HEK293 (cell line): ENCODE measurements around the gene LCNL1.
A peak's percentile ranks its signal among the peaks of the same experiment; 100 is the strongest.

Source experiments
- CTCF ChIA-PET: fragments of 350-600 bp; formaldehyde crosslinking; extraction: SDS; loops from one replicate; lab custom pipeline; 2021; ENCODE audit warnings: antibody characterized with exemption; lab: Yijun Ruan, JAX
- POLR2A ChIA-PET: fragments of 300-600 bp; formaldehyde crosslinking; extraction: SDS; loops from one replicate; lab custom pipeline; 2020; ENCODE audit warnings: antibody characterized with exemption, inconsistent platforms; lab: Yijun Ruan, JAX
- H3K27ac ChIP-seq: fragments of 200-500 bp; sonication (Bioruptor generic); 2 replicates; pipeline ENCODE4 v1.5.1; 2014; ENCODE audit warnings: low read depth, low read length, control low read depth, inconsistent platforms; ENCODE audit errors: extremely low read depth
- H3K36me3 ChIP-seq, 2 experiments: fragments of 200-500 bp in 1 of 2; sonication (Bioruptor generic) in 1 of 2; 1 replicate in 1 of 2; 2 replicates in 1 of 2; pipeline ENCODE4 v1.5.1; 2014 to 2017; ENCODE audit warnings: inconsistent platforms in 2 of 2, low read length in 2 of 2; ENCODE audit not compliant: control insufficient read depth in 2 of 2, insufficient read depth in 1 of 2
- H3K4me1 ChIP-seq: fragments of 200-500 bp; sonication (Bioruptor generic); 2 replicates; pipeline ENCODE4 v1.5.1; 2014; ENCODE audit warnings: mild to moderate bottlenecking, low read length, inconsistent platforms; ENCODE audit not compliant: control insufficient read depth, insufficient read depth
- H3K4me3 ChIP-seq: 2 replicates; pipeline ENCODE4 v1.5.1; 2011; ENCODE audit warnings: low read depth, mild to moderate bottlenecking, control low read depth, low read length, moderate library complexity
- H3K9me3 ChIP-seq: fragments of 200-500 bp; sonication (Bioruptor generic); 2 replicates; pipeline ENCODE4 v1.5.1; 2014; ENCODE audit warnings: low read depth, low read length, inconsistent platforms; ENCODE audit not compliant: control insufficient read depth, insufficient read depth
- BCL11A ChIP-seq: fragments of 450-650 bp; formaldehyde crosslinking; IDR thresholded peaks from 2 replicates; pipeline ENCODE4 v1.5.1; 2016; ENCODE audit warnings: low read depth, missing biosample characterization, missing genetic modification characterization
- KLF1 ChIP-seq: fragments of 450-650 bp; formaldehyde crosslinking; IDR thresholded peaks from 2 replicates; pipeline ENCODE4 v1.5.1; 2016; ENCODE audit warnings: missing biosample characterization, missing genetic modification characterization
- KLF8 ChIP-seq: fragments of 450-650 bp; formaldehyde crosslinking; IDR thresholded peaks from 2 replicates; pipeline ENCODE4 v1.5.1; 2016; ENCODE audit warnings: missing biosample characterization, missing genetic modification characterization
- SETDB1 ChIP-seq: IDR thresholded peaks from one replicate; pipeline ENCODE4 v1.6.1; 2017; ENCODE audit warnings: mild to moderate bottlenecking, low read length, moderate library complexity, mixed read lengths; ENCODE audit not compliant: insufficient read length
- ZBTB20 ChIP-seq: fragments of 450-650 bp; formaldehyde crosslinking; IDR thresholded peaks from 2 replicates; pipeline ENCODE4 v1.5.1; 2016; ENCODE audit warnings: missing biosample characterization, missing genetic modification characterization
- ZBTB21 ChIP-seq: fragments of 450-650 bp; formaldehyde crosslinking; IDR thresholded peaks from 2 replicates; pipeline ENCODE4 v1.5.1; 2017; ENCODE audit warnings: missing biosample characterization, missing genetic modification characterization
- ZEB2 ChIP-seq: fragments of 450-650 bp; formaldehyde crosslinking; IDR thresholded peaks from 2 replicates; pipeline ENCODE4 v1.5.1; 2016; ENCODE audit warnings: missing biosample characterization, missing genetic modification characterization
- ZNF19 ChIP-seq: fragments of 450-650 bp; formaldehyde crosslinking; IDR thresholded peaks from 2 replicates; pipeline ENCODE4; 2016; ENCODE audit warnings: missing biosample characterization, missing genetic modification characterization, low read depth
- ZNF239 ChIP-seq: fragments of 450-650 bp; formaldehyde crosslinking; IDR thresholded peaks from 2 replicates; pipeline ENCODE4 v1.5.1; 2016; ENCODE audit warnings: missing biosample characterization, missing genetic modification characterization
- ZNF24 ChIP-seq: fragments of 450-650 bp; formaldehyde crosslinking; IDR thresholded peaks from 2 replicates; pipeline ENCODE4 v1.5.1; 2016; ENCODE audit warnings: missing biosample characterization, missing genetic modification characterization
- ZNF266 ChIP-seq: fragments of 450-650 bp; formaldehyde crosslinking; IDR thresholded peaks from 2 replicates; pipeline ENCODE4 v1.5.1; 2016; ENCODE audit warnings: missing biosample characterization, missing genetic modification characterization, low read depth
- ZNF335 ChIP-seq: fragments of 450-650 bp; formaldehyde crosslinking; conservative IDR thresholded peaks from 2 replicates; pipeline ENCODE4 v1.5.1; 2016; ENCODE audit warnings: missing biosample characterization, missing genetic modification characterization
- ZNF350 ChIP-seq: fragments of 450-650 bp; formaldehyde crosslinking; IDR thresholded peaks from 2 replicates; pipeline ENCODE4 v1.5.0; 2017; ENCODE audit warnings: missing biosample characterization, mild to moderate bottlenecking, missing genetic modification characterization
- ZNF423 ChIP-seq: fragments of 450-650 bp; formaldehyde crosslinking; IDR thresholded peaks from 2 replicates; pipeline ENCODE4 v1.5.1; 2016; ENCODE audit warnings: missing biosample characterization, missing genetic modification characterization
- ZNF433 ChIP-seq: fragments of 450-650 bp; formaldehyde crosslinking; IDR thresholded peaks from 2 replicates; pipeline ENCODE4 v1.5.1; 2016; ENCODE audit warnings: missing biosample characterization, missing genetic modification characterization, low read depth
- ZNF514 ChIP-seq: fragments of 450-650 bp; formaldehyde crosslinking; IDR thresholded peaks from 2 replicates; pipeline ENCODE4 v1.5.1; 2016; ENCODE audit warnings: missing biosample characterization, missing genetic modification characterization
- ZNF530 ChIP-seq: fragments of 450-650 bp; formaldehyde crosslinking; IDR thresholded peaks from 2 replicates; pipeline ENCODE4 v1.5.1; 2016; ENCODE audit warnings: low read depth, missing biosample characterization, missing genetic modification characterization
- ZNF544 ChIP-seq: fragments of 450-650 bp; formaldehyde crosslinking; IDR thresholded peaks from 2 replicates; pipeline ENCODE4 v1.5.0; 2017; ENCODE audit warnings: missing biosample characterization, missing genetic modification characterization
- ZNF571 ChIP-seq: fragments of 450-650 bp; formaldehyde crosslinking; IDR thresholded peaks from 2 replicates; pipeline ENCODE4 v1.5.0; 2017; ENCODE audit warnings: missing biosample characterization, missing genetic modification characterization
- ZNF600 ChIP-seq: fragments of 450-650 bp; formaldehyde crosslinking; IDR thresholded peaks from 2 replicates; pipeline ENCODE4 v1.5.1; 2016; ENCODE audit warnings: missing biosample characterization, missing genetic modification characterization
- ZNF76 ChIP-seq: fragments of 450-650 bp; formaldehyde crosslinking; IDR thresholded peaks from 2 replicates; pipeline ENCODE4; 2016; ENCODE audit warnings: low read depth, missing biosample characterization, missing genetic modification characterization, borderline replicate concordance
- ZNF785 ChIP-seq: fragments of 450-650 bp; formaldehyde crosslinking; IDR thresholded peaks from 2 replicates; pipeline ENCODE4 v1.5.1; 2016; ENCODE audit warnings: missing biosample characterization, missing genetic modification characterization
- TF ChIP-seq, protein P1 (sequence below): fragments of 450-650 bp; formaldehyde crosslinking; IDR thresholded peaks from 2 replicates; pipeline ENCODE4 v1.5.1; 2017; ENCODE audit warnings: missing biosample characterization, missing genetic modification characterization
- TF ChIP-seq, protein P2 (sequence below): IDR thresholded peaks from 2 replicates; pipeline ENCODE4 v1.6.1; 2011; ENCODE audit warnings: mild to moderate bottlenecking, low read depth, low read length, borderline replicate concordance
- TF ChIP-seq, protein P3 (sequence below): fragments of 450-650 bp; formaldehyde crosslinking; IDR thresholded peaks from 2 replicates; pipeline ENCODE4 v1.5.1; 2016; ENCODE audit warnings: missing biosample characterization, missing genetic modification characterization

Gene LCNL1

DNA sequence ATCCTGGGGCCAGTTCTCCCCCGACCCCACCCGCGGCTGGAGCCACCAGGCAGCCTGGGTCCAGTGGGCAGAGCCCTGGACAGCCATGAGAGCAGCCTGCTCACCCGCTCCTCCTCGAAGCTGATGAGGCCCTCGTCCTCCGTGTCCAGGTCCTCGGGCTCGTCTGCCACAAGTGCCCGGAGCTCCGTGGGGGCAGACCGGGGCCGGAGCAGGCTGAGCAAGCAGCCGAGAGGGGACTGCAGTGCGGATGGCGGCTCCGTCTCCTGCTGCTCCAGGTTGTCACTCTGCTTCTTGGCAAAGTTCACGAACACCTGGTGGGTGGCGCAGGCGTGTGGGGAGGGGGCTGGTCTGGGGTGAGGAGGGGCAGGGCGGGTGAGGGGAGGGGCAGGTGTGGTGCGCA lies 25.5 kb downstream of the LCNL1 start (continued):
- TF ChIP-seq, protein P1, sequence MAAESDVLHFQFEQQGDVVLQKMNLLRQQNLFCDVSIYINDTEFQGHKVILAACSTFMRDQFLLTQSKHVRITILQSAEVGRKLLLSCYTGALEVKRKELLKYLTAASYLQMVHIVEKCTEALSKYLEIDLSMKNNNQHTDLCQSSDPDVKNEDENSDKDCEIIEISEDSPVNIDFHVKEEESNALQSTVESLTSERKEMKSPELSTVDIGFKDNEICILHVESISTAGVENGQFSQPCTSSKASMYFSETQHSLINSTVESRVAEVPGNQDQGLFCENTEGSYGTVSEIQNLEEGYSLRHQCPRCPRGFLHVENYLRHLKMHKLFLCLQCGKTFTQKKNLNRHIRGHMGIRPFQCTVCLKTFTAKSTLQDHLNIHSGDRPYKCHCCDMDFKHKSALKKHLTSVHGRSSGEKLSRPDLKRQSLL: peak; percentile 66; the same call in 1 of the 2 replicates
- TF ChIP-seq ZBTB21 (tag by site-specific recombination) (no peak), ZNF76 (tag by site-specific recombination) (no peak), ZNF19 (tag by site-specific recombination) (no peak), BCL11A (peak; percentile 17; the same call in 1 of the 2 replicates)

DNA sequence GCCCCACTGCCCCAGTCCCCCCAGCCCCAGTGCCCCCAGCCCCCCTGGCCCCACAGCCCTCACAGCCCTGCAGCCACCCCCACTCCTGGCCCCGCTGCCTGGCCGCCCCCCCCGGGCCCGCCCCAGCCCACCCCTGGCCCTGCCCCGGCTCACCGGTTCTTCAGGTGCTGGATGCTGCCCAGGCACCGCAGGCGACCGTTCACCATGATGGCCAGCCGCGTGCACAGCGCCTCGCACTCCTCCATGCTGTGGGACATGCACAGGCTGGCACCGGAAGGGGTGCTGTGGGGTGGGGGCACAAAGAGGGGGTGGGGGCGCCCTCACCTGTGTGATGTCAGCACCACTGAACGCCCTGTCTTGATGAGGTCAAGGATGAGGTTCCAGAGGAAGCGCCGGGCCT lies 26.4 kb downstream of the LCNL1 start:
- no peak overlapping the region for H3K27ac ChIP-seq
- TF ChIP-seq ZNF433 (tag by site-specific recombination): no peak
- no peak for TF ChIP-seq ZNF350 (tag by site-specific recombination)
- no peak for TF ChIP-seq ZNF530 (tag by site-specific recombination)
- no peak for TF ChIP-seq SETDB1
- POLR2A ChIA-PET: interaction anchor here (0.6 kb wide), 1 partner anchor 13 kb away, joined by 3 read pairs; the partner anchor contains the start of gene CLIC3
- peaks cover 0 to 20% of the 10 kb centered on the region in 2 experiments; a peak in 1 of 3 replicates for H3K36me3 ChIP-seq
- H3K4me3 ChIP-seq: no peak overlapping the region
- no peaks in the 10 kb centered on the region for H3K9me3 ChIP-seq
- peaks cover 3% of the 10 kb centered on the region; the same call in 1 of the 2 replicates for H3K4me1 ChIP-seq
- CTCF ChIA-PET: interaction anchor here (0.7 kb wide), 1 partner anchor 20 kb away, joined by 3 read pairs; no protein-coding TSS in a partner anchor

DNA sequence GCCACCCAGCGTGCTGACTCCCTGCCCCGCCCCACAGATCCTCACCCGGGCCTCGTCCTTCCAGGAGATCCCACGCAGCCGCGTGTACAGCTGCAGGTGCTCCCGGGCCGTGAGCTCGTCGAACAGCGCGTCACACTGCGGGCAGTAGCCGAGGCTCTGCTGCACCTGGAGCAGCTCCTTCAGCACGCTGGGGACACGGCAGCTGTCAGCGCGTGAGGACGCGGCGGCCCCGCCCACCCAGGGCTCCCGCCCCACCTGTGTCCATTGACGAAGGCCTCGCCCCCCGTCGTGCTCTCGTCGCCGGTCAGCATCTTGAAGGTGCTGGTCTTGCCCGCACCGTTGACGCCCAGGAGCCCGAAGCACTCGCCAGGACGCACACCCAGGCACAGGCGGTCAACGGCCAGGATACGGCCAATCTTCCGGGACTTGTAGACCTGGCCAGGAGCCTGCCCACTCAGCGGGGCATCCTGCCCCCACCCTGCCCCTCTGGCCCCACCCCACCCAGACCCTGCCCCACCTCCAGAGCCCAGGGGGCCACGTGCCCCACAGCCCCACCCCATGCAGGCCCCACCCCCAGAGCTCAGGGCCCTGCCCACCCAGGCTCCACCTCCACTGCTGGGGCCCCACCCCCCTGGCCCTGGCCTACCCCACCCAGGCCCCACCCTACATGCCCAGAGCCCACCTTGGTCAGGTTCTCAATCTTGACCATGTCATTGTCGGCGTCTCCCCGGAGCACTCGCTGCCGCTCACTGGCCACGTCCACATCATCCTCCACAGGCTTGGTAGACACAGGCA lies 27.3 kb downstream of the LCNL1 start:
- no peak overlapping the region for H3K27ac ChIP-seq
- no peak overlapping the region for H3K4me3 ChIP-seq
- TF ChIP-seq, protein P2, sequence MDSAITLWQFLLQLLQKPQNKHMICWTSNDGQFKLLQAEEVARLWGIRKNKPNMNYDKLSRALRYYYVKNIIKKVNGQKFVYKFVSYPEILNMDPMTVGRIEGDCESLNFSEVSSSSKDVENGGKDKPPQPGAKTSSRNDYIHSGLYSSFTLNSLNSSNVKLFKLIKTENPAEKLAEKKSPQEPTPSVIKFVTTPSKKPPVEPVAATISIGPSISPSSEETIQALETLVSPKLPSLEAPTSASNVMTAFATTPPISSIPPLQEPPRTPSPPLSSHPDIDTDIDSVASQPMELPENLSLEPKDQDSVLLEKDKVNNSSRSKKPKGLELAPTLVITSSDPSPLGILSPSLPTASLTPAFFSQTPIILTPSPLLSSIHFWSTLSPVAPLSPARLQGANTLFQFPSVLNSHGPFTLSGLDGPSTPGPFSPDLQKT: no peak
- TF ChIP-seq KLF1 (peak; percentile 71), KLF8 (tag by site-specific recombination) (peak; percentile 55; the same call in 1 of the 2 replicates), ZNF600 (tag by site-specific recombination) (0 out of 2 replicates have a peak, but pooled peaks have one; percentile 16)
- H3K9me3 ChIP-seq: no peaks in the 10 kb centered on the region
- ChIA-PET CTCF (no interaction called here), POLR2A (interaction anchor here (0.5 to 0.6 kb wide), 3 partner anchors 14 to 32 kb away, joined by 3 to 5 read pairs (median 3); partner anchors contain the start of gene CLIC3)
- H3K4me1 ChIP-seq: peaks cover 3% of the 10 kb centered on the region; the same call in 1 of the 2 replicates
- peaks cover 0 to 30% of the 10 kb centered on the region in 2 experiments; a peak in 1 of 3 replicates for H3K36me3 ChIP-seq

DNA sequence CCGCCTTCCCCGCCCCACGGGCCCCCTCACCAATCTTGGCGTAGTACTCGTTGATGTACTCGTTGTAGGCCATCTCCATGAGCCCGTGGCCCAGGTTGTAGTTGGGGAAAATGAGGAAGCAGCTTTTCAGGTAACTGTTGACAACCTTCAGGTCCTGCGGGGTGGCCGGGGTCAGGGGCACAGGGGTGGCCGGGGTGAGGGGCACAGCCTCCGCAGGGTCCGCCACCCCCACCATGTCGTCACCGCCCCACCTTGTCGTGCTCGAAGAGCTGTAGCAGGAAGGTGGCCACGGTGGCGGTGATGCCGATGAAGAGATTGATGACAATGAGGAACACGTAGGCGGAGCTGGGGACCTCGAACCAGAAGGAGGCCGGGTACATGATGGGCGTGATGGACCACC lies 28.4 kb downstream of the LCNL1 start:
- no peak overlapping the region for H3K4me3 ChIP-seq
- ChIA-PET POLR2A (interaction anchor here (1.0 kb wide), 1 partner anchor 15 kb away, joined by 4 read pairs; the partner anchor contains the start of gene CLIC3), CTCF (interaction anchor here (0.7 kb wide), 1 partner anchor 63 kb away, joined by 3 read pairs; no protein-coding TSS in a partner anchor)
- H3K4me1 ChIP-seq: peaks cover 3% of the 10 kb centered on the region; the same call in 1 of the 2 replicates
- peaks cover 0 to 39% of the 10 kb centered on the region in 2 experiments; a peak in 1 of 3 replicates for H3K36me3 ChIP-seq
- TF ChIP-seq ZBTB20 (tag by site-specific recombination) (no peak), ZNF266 (tag by site-specific recombination) (no peak), ZNF24 (tag by site-specific recombination) (no peak), ZNF544 (tag by site-specific recombination) (no peak), ZNF423 (tag by site-specific recombination) (no peak), ZNF785 (no peak), ZNF514 (tag by site-specific recombination) (no peak), ZEB2 (tag by site-specific recombination) (no peak), ZNF335 (tag by site-specific recombination) (no peak), ZNF571 (tag by site-specific recombination) (no peak), ZNF239 (no peak)
- TF ChIP-seq, protein P3, sequence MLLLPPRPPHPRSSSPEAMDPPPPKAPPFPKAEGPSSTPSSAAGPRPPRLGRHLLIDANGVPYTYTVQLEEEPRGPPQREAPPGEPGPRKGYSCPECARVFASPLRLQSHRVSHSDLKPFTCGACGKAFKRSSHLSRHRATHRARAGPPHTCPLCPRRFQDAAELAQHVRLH: no peak
- H3K27ac ChIP-seq: no peak overlapping the region
- H3K9me3 ChIP-seq: no peaks in the 10 kb centered on the region
